GM18870 (cell line): Measurements from ENCODE around the gene PPP4R2.
A peak's percentile ranks its signal among the peaks of the same experiment; 100 is the strongest.

ENCODE experiments used
- ATAC-seq: cut with Tn5 transposase; IDR thresholded peaks from one replicate; pipeline ENCODE4 v1.9.1; 2021; ENCODE audit warnings: moderate library complexity; ENCODE audit not compliant: unreplicated experiment

PPP4R2 gene

GRCh38 chr3:72996473-72997333 lies at the start of gene PPP4R2:
Gene PPP4R2, plus strand, starts transcription at chr3:72996811. Its CDS starts 227 bp downstream, at chr3:72997038.
- peak; percentile 60 for ATAC-seq

GRCh38 chr3:72947715-72948490 lies 48.7 kb upstream of the PPP4R2 start:
- ATAC-seq, result no peak

- no peak for ATAC-seq
Observed at GRCh38 chr3:72949016-72949415, 47.6 kb upstream of the PPP4R2 start.

GRCh38 chr3:72950372-72950771 lies 46.2 kb upstream of the PPP4R2 start:
- ATAC-seq, result no peak

- ATAC-seq, result no peak
Observed at GRCh38 chr3:72950801-72951200, 45.8 kb upstream of the PPP4R2 start.

GRCh38 chr3:72951259-72951722 lies 45.3 kb upstream of the PPP4R2 start:
- peak; percentile 72 for ATAC-seq

GRCh38 chr3:72953325-72953956 lies 43.2 kb upstream of the PPP4R2 start:
- no peak for ATAC-seq

GRCh38 chr3:72957297-72957696 lies 39.3 kb upstream of the PPP4R2 start:
- no peak for ATAC-seq

GRCh38 chr3:72959336-72959735 lies 37.3 kb upstream of the PPP4R2 start:
- no peak for ATAC-seq

- ATAC-seq, result no peak
Observed at GRCh38 chr3:72960812-72961518, 35.6 kb upstream of the PPP4R2 start.

- no peak for ATAC-seq
Observed at GRCh38 chr3:72961752-72962151, 34.9 kb upstream of the PPP4R2 start.

GRCh38 chr3:72962317-72962716 lies 34.3 kb upstream of the PPP4R2 start:
- ATAC-seq, result no peak

GRCh38 chr3:72964633-72965032 lies 32.0 kb upstream of the PPP4R2 start:
- no peak for ATAC-seq

- no peak for ATAC-seq
Observed at GRCh38 chr3:72968266-72968664, 28.3 kb upstream of the PPP4R2 start.

- ATAC-seq, result no peak
Observed at GRCh38 chr3:72969766-72970165, 26.8 kb upstream of the PPP4R2 start.

- no peak for ATAC-seq
Observed at GRCh38 chr3:72970942-72971341, 25.7 kb upstream of the PPP4R2 start.

GRCh38 chr3:72972706-72973030 lies 23.9 kb upstream of the PPP4R2 start:
- no peak for ATAC-seq

- no peak for ATAC-seq
Observed at GRCh38 chr3:72973031-72973723, 23.4 kb upstream of the PPP4R2 start.

GRCh38 chr3:72973786-72974185 lies 22.8 kb upstream of the PPP4R2 start:
- ATAC-seq, result no peak

- ATAC-seq, result no peak
Observed at GRCh38 chr3:72974956-72975355, 21.7 kb upstream of the PPP4R2 start.
